NCI-H2081 (cell line): Measurements from ENCODE around the gene GTF2A1.
A peak's percentile ranks its signal among the peaks of the same experiment; 100 is the strongest.

Experiments
- DNase-seq, 2 experiments: peaks; one replicate each; lab custom pipeline; 2025; lab: John Stamatoyannopoulos, UW

GTF2A1 gene

DNA sequence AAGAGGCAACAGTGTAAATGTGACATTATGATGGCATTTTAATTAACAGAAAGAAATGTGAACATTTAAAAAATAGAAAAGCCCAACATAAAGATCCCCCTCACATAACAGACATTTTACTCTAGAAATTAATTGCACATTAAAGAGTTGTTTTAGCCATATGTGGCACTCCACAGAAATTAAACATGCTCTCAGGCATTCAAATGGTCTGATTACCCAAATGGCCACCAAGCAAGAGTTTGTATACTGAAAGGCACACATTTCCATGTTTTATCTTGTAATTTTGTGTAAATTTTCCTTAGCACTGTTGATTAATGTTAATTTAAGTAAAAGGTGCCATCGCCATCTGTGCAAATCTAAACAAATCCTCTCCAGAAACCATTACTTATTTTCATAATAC lies 43.5 kb downstream of the GTF2A1 start:
- no peak for DNase-seq

GRCh38 chr14:81176241-81176640 lies 44.5 kb downstream of the GTF2A1 start:
- DNase-seq = no peak

- DNase-seq = no peak
These were observed 47.9 kb downstream of the GTF2A1 start for GRCh38 chr14:81172881-81173280.

GRCh38 chr14:81172353-81172752 lies 48.4 kb downstream of the GTF2A1 start:
- DNase-seq = no peak

DNA sequence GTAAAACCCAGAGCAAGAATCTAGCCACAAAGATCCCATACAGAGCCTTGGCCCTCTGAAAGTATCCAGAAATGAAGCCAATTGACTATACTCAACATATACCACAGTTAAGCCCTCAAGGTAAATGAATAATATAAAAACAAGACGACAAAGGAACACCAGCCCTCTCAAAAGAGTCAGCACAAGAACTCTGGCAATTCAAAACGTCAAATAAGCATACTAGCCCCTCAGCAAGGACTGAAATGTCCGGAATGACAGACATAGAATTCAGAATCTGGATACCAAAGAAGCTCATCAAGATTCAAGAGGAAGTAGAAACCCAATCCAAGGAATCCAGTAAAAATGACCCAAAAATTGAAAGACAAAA lies 49.9 kb downstream of the GTF2A1 start:
- no peak for DNase-seq

DNA sequence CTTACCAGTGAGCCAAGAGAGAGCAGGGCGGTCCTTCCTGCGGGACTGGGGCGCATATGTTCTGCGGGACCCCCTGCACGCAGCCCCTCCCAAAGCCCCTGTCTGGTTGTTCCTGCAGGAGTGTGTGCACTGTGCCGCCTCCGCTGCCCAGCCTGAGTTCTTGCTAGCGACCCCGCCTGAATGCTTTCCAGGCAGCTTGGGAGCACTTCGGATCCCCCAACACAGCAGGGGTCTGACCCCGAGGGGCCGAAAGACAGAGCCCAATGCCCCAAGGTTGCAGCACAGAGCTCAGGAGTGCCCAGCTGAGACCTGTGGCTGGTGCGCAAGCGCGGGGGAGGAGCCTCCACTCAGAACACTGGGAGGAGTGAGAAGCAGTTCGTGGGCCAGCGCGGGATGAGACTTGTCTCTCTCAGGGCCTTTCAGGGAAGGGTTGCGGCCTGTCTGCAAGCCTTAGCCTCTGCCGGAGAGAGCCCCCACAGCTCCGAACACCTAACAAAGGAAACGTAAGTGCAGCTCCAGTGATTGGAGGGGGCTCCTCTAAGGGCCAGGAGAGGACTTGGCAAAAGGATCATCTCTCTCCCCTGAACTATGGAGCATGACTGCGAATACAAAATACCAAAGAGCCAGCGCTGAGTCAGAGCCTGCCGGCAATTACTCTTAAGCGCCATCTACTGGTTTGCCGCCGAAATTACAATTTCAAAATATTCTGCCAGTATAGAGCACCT lies 50.5 kb downstream of the GTF2A1 start:
- DNase-seq = peak; percentile 78 to 90

GRCh38 chr14:81169711-81170103 lies 51.1 kb downstream of the GTF2A1 start:
- peak; percentile 4 to 26 for DNase-seq

DNA sequence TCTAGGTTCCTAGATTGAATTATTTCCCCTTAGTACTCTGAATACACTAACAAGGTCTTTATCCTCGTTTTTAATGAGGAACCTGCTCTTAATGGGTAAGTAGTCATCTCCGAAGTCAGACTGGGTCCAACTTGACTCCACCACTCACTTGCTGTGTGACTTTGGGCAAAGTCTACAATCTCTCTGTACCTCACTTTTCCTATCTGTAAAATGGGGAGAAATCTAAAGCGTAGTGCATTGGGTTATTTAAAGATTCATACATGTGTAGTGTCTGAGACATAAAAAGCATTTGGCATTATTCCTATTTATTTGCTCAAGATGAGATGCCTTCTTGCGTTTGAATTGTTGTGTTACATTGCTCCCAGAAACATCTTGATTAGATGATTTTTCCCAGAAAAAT lies 51.5 kb downstream of the GTF2A1 start:
- no peak for DNase-seq

- no peak for DNase-seq
These were observed 54.6 kb downstream of the GTF2A1 start for GRCh38 chr14:81166121-81166520.

DNA sequence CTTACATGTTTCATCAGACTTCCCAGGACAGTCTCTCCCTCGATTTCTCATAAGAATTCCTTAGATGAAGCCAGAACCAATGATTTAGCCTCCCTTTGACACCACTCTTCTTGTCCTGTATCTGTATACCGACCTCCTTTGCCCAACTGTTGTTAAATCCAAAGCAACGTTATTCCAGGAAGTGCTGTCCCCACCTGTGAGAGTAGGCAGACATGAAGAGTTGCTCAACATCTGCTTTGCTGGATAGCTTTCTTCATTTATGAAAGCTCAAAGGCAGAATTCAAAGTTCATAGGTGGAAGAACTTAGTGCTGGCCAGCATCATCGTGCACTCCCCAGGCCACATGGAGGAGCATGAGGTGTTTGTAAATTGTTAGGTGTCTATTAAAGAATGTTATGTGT lies 55.6 kb downstream of the GTF2A1 start:
- DNase-seq = no peak

- DNase-seq = peak; percentile 54 to 65
These were observed 56.5 kb downstream of the GTF2A1 start for GRCh38 chr14:81164167-81164774.

- no peak for DNase-seq
These were observed 57.8 kb downstream of the GTF2A1 start for GRCh38 chr14:81162941-81163340.

DNA sequence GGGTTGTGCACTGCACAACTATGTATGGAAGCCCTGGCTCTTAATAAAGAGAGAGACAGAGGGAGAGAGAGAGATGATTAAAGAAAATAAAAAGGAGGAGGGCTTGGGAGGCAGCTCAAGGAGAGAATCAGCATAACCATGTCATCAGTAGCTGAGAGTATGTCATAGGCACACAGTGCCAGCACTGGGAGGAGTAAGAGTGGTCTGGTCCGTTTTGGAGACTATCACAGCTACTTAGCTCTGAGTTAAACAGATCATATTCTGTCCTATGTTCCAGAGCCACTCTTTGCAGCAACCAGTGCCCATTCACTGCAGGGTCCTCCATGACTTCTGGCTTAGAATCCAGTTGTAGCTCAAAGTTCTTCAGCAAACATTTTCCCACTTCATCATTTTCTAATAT lies 59.0 kb downstream of the GTF2A1 start:
- DNase-seq = no peak

- no peak for DNase-seq
These were observed 59.7 kb downstream of the GTF2A1 start for GRCh38 chr14:81161088-81161487.

DNA sequence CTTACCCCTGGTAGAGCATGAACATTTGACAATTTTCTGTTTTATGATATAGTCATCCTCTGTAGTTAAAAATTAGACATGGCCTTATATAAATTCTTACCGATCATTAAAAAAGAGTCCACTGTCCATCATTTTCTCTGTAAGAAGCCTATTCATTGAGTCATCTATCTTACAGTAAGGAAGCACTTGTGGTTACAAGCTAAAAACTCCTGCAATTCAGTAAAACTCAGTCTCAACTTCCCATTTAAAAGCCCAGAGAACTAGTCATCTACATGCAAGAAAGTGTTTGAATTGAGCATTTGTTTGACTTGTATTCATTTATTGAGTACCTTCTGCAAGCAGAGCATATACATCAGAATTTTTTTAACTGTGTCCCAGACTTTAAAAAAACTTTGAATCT lies 63.3 kb downstream of the GTF2A1 start:
- no peak for DNase-seq

- DNase-seq = no peak
These were observed 67.6 kb downstream of the GTF2A1 start for GRCh38 chr14:81153187-81153586.

GRCh38 chr14:81148635-81149034 lies 72.1 kb downstream of the GTF2A1 start:
- DNase-seq = no peak

GRCh38 chr14:81147140-81147897 lies 73.4 kb downstream of the GTF2A1 start:
- DNase-seq = peak in 1 of 2 experiments; percentile 16

DNA sequence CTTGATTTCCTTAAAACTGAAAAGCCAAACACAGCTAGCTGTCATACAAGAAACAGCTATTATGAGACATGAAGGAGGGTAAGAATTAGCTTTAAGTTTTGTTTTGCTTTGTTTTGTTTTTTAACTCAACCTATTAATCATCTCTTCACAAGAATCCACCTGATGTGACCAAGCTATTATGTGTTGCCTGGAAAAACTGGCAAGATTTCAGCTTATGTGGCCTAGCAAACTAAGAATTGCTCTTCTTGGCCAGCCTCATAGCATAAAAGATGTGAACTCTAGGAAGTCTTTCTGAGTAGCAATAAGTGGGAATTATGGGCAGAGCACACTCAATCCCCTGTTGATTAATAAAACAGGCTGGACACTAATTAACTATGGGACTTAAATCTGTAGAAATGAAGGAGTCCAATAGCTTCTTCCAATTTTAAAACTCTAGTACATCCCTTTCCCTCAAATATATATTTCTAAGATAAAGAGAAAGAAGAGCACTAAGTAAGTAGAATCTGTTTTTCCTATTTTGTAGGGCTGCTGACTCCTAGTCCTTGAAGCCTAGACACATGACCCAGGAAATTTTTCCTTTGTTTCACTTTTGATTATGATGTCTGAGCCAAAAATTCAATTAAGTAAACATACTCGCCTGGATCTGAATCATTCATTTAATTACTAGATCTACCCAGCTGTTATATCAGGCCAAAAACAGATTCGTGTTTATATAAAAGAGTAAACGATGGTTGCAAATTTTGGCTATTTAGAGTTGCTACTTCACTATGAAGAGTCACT lies 75.7 kb downstream of the GTF2A1 start:
- peak in 1 of 2 experiments; percentile 12 for DNase-seq

GRCh38 chr14:81143793-81144192 lies 77.0 kb downstream of the GTF2A1 start:
- no peak for DNase-seq

DNA sequence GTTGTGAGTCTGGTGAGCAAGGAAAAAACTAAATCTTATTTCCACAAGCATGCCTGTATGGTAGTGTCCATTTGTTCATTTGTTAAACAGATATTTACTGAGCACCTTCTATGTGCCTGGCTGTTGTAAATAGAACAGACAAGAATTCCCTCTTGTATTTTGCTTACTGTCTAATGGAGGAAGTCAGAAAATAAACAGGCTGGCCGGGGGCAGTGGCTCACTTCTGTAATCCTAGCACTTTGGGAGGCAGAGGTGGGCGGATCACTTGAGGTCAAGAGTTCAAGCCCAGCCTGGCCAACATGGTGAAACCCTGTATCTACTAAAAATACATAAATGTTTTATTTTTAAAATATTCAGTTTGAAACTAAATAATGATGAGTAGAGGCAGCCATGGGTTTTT lies 79.3 kb downstream of the GTF2A1 start:
- DNase-seq = no peak

DNA sequence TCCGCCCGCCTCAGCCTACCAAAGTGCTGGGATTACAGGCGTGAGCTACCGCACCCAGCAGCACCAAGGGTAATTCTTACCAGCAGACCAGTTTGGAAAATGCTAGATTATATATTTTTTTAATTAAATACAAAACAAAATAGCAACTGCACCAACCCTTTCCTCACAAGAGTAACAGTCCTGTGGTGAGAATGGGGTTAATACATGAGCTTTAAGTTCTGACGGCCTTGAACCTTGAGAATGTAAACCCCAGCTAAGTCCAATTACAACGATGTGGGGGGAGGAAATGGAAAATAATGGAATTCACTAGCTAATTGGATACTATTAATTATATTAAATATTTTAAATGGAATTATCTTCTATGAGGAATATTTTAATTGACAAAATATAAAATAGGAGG lies 82.3 kb downstream of the GTF2A1 start:
- DNase-seq = no peak
